ENCODE data around the gene CISD3. TPM values are rescaled to one million over a fixed set of nuclear protein-coding genes. Genes with fewer than 3 reads are reported as not detected.

CISD3 gene
- total and polyA plus RNA-seq, 3 experiments from 2014 or later = 58.2 to 73.4 (median 59.6) TPM

GRCh38 chr17:38697061-38697820 is 32.9 kb upstream of the CISD3 start:
- Mint-ChIP-seq H3K4me3 (no peak overlapping the region), H3K27me3 (peaks cover 0 to 1% of the 10 kb centered on the region in 2 donors), H3K9me3 (no peaks in the 10 kb centered on the region), H3K36me3 (peaks cover 0 to 5% (median 0%) of the 10 kb centered on the region in 3 donors), H3K4me1 (peaks cover 17 to 28% (median 26%) of the 10 kb centered on the region in 3 donors), H3K27ac (peak overlapping the region in 6 of 8 donors; percentile 6 to 86 (median 67))
- H3K36me3 ChIP-seq (ENCODE audit: insufficient read depth, low read length) = no peaks in the 10 kb centered on the region
- peaks cover 26% of the 10 kb centered on the region for H3K4me1 ChIP-seq (ENCODE audit: insufficient read depth, low read length)
- H3K27ac ChIP-seq (ENCODE audit: low read depth, low read length) = no peak overlapping the region
- ChIA-PET POLR2A (no interaction called here), CTCF (interaction anchor here (0.9 to 1.5 kb wide), 3 partner anchors 19 to 33 kb away, joined by 3 to 5 read pairs (median 4); partner anchors contain the start of gene CISD3)
- H3K9me3 ChIP-seq (ENCODE audit: low read length) = no peaks in the 10 kb centered on the region
- H3K27me3 ChIP-seq (ENCODE audit: insufficient read depth, low read length, poor library complexity, severe bottlenecking) = no peaks in the 10 kb centered on the region
- H3K4me3 ChIP-seq (ENCODE audit: low read length) = no peak overlapping the region
- peak in 1 of 5 donors; percentile 28 for DNase-seq

- no peaks in the 10 kb centered on the region for H3K9me3 Mint-ChIP-seq
- no peaks in the 10 kb centered on the region for H3K9me3 ChIP-seq (ENCODE audit: low read length)
- no peaks in the 10 kb centered on the region for H3K36me3 ChIP-seq (ENCODE audit: insufficient read depth, low read length)
- POLR2A ChIA-PET = no interaction called here
- H3K4me3 ChIP-seq (ENCODE audit: low read length) = no peak overlapping the region
- CTCF ChIA-PET = interaction anchor here (0.7 to 1.4 kb wide), 2 partner anchors 16 to 22 kb away, joined by 3 to 5 read pairs; no protein-coding TSS in a partner anchor
- no peak for DNase-seq
- no peaks in the 10 kb centered on the region for H3K27me3 ChIP-seq (ENCODE audit: insufficient read depth, low read length, poor library complexity, severe bottlenecking)
- peaks cover 0 to 14% (median 0%) of the 10 kb centered on the region in 3 donors for H3K36me3 Mint-ChIP-seq
- H3K4me1 Mint-ChIP-seq = peaks cover 25 to 36% (median 36%) of the 10 kb centered on the region in 3 donors
- peak overlapping the region in 2 of 8 donors; percentile 8 to 80 for H3K27ac Mint-ChIP-seq
- no peak overlapping the region for H3K27ac ChIP-seq (ENCODE audit: low read depth, low read length)
- H3K4me3 Mint-ChIP-seq = peak overlapping the region in 2 of 7 donors; percentile 18 to 54
- H3K4me1 ChIP-seq (ENCODE audit: insufficient read depth, low read length) = peaks cover 29% of the 10 kb centered on the region
- peaks cover 0 to 1% of the 10 kb centered on the region in 2 donors for H3K27me3 Mint-ChIP-seq
These were observed 31.4 kb upstream of the CISD3 start for GRCh38 chr17:38698760-38699159.

GRCh38 chr17:38701504-38702165 is 28.5 kb upstream of the CISD3 start:
- Histone ChIP-seq H3K27me3 (ENCODE audit: insufficient read depth, low read length, poor library complexity, severe bottlenecking) (no peaks in the 10 kb centered on the region), H3K27ac (ENCODE audit: low read depth, low read length) (peak overlapping the region; percentile 90), H3K4me3 (ENCODE audit: low read length) (peak overlapping the region; percentile 76), H3K4me1 (ENCODE audit: insufficient read depth, low read length) (peaks cover 34% of the 10 kb centered on the region), H3K9me3 (ENCODE audit: low read length) (no peaks in the 10 kb centered on the region), H3K36me3 (ENCODE audit: insufficient read depth, low read length) (no peaks in the 10 kb centered on the region)
- ChIA-PET CTCF (interaction anchor here (0.7 to 2.6 kb wide), 4 partner anchors 27 to 168 kb away, joined by 3 to 17 read pairs (median 4); partner anchors contain the start of genes CISD3 and LASP1), POLR2A (interaction anchor here (0.9 to 1.2 kb wide), 5 partner anchors 16 to 153 kb away, joined by 3 to 9 read pairs (median 5); no protein-coding TSS in a partner anchor)
- H3K4me3 Mint-ChIP-seq = peak overlapping the region; percentile 79 to 93 (median 86)
- peaks cover 31 to 44% (median 42%) of the 10 kb centered on the region in 3 donors for H3K4me1 Mint-ChIP-seq
- peaks cover 0 to 1% of the 10 kb centered on the region in 2 donors for H3K27me3 Mint-ChIP-seq
- peak overlapping the region; percentile 93 to 99 (median 97) for H3K27ac Mint-ChIP-seq
- DNase-seq = peak; percentile 47 to 77 (median 71)
- H3K36me3 Mint-ChIP-seq = peaks cover 0 to 32% (median 0%) of the 10 kb centered on the region in 3 donors
- H3K9me3 Mint-ChIP-seq = no peaks in the 10 kb centered on the region

GRCh38 chr17:38702166-38702915 is 27.8 kb upstream of the CISD3 start:
- ChIA-PET POLR2A (interaction anchor here (0.9 to 1.2 kb wide), 5 partner anchors 16 to 152 kb away, joined by 3 to 9 read pairs (median 5); no protein-coding TSS in a partner anchor), CTCF (interaction anchor here (0.7 to 2.6 kb wide), 3 partner anchors 28 to 168 kb away, joined by 3 to 17 read pairs (median 5); partner anchors contain the start of genes CISD3 and LASP1)
- Mint-ChIP-seq H3K4me3 (peak overlapping the region; percentile 92 to 99 (median 94)), H3K36me3 (peaks cover 0 to 37% (median 0%) of the 10 kb centered on the region in 3 donors), H3K27ac (peak overlapping the region; percentile 93 to 100 (median 98)), H3K4me1 (peaks cover 30 to 44% (median 40%) of the 10 kb centered on the region in 3 donors), H3K9me3 (no peaks in the 10 kb centered on the region), H3K27me3 (no peaks in the 10 kb centered on the region)
- peak overlapping the region; percentile 90 for H3K27ac ChIP-seq (ENCODE audit: low read depth, low read length)
- no peaks in the 10 kb centered on the region for H3K27me3 ChIP-seq (ENCODE audit: insufficient read depth, low read length, poor library complexity, severe bottlenecking)
- peaks cover 32% of the 10 kb centered on the region for H3K4me1 ChIP-seq (ENCODE audit: insufficient read depth, low read length)
- no peaks in the 10 kb centered on the region for H3K9me3 ChIP-seq (ENCODE audit: low read length)
- peak overlapping the region; percentile 93 for H3K4me3 ChIP-seq (ENCODE audit: low read length)
- DNase-seq = peak; percentile 76 to 86 (median 77)
- H3K36me3 ChIP-seq (ENCODE audit: insufficient read depth, low read length) = peaks cover 2% of the 10 kb centered on the region

- Histone ChIP-seq H3K27ac (ENCODE audit: low read depth, low read length) (peak overlapping the region; percentile 90), H3K27me3 (ENCODE audit: insufficient read depth, low read length, poor library complexity, severe bottlenecking) (no peaks in the 10 kb centered on the region), H3K9me3 (ENCODE audit: low read length) (no peaks in the 10 kb centered on the region), H3K36me3 (ENCODE audit: insufficient read depth, low read length) (peaks cover 10% of the 10 kb centered on the region), H3K4me3 (ENCODE audit: low read length) (peak overlapping the region; percentile 93), H3K4me1 (ENCODE audit: insufficient read depth, low read length) (peaks cover 36% of the 10 kb centered on the region)
- ChIA-PET POLR2A (no interaction called here), CTCF (interaction anchor here (2.6 kb wide), 1 partner anchor 32 kb away, joined by 17 read pairs; no protein-coding TSS in a partner anchor)
- peak overlapping the region; percentile 92 to 99 (median 94) for H3K4me3 Mint-ChIP-seq
- H3K27me3 Mint-ChIP-seq = no peaks in the 10 kb centered on the region
- H3K9me3 Mint-ChIP-seq = no peaks in the 10 kb centered on the region
- DNase-seq = peak in 1 of 5 donors; percentile 30
- peaks cover 36 to 49% (median 45%) of the 10 kb centered on the region in 3 donors for H3K4me1 Mint-ChIP-seq
- H3K36me3 Mint-ChIP-seq = peaks cover 0 to 45% (median 3%) of the 10 kb centered on the region in 3 donors
- peak overlapping the region; percentile 93 to 100 (median 96) for H3K27ac Mint-ChIP-seq
These were observed 27.0 kb upstream of the CISD3 start for GRCh38 chr17:38702916-38703741.

- H3K27ac ChIP-seq (ENCODE audit: low read depth, low read length) = peak overlapping the region; percentile 90
- ChIA-PET CTCF (interaction anchor here (0.8 to 3.7 kb wide), 4 partner anchors 25 to 146 kb away, joined by 4 to 26 read pairs (median 4); partner anchors contain the start of gene CISD3), POLR2A (interaction anchor here (0.6 to 3.6 kb wide), 7 partner anchors 12 to 95 kb away, joined by 3 to 56 read pairs (median 4); partner anchors contain the start of genes PIP4K2B and PSMB3)
- Mint-ChIP-seq H3K36me3 (peaks cover 0 to 49% (median 4%) of the 10 kb centered on the region in 3 donors), H3K4me1 (peaks cover 40 to 55% (median 49%) of the 10 kb centered on the region in 3 donors), H3K9me3 (no peaks in the 10 kb centered on the region), H3K27me3 (no peaks in the 10 kb centered on the region), H3K4me3 (peak overlapping the region; percentile 92 to 99 (median 94)), H3K27ac (peak overlapping the region; percentile 93 to 100 (median 96))
- peaks cover 13% of the 10 kb centered on the region for H3K36me3 ChIP-seq (ENCODE audit: insufficient read depth, low read length)
- peaks cover 42% of the 10 kb centered on the region for H3K4me1 ChIP-seq (ENCODE audit: insufficient read depth, low read length)
- H3K27me3 ChIP-seq (ENCODE audit: insufficient read depth, low read length, poor library complexity, severe bottlenecking) = no peaks in the 10 kb centered on the region
- H3K4me3 ChIP-seq (ENCODE audit: low read length) = peak overlapping the region; percentile 93
- peak; percentile 53 to 83 (median 66) for DNase-seq
- no peaks in the 10 kb centered on the region for H3K9me3 ChIP-seq (ENCODE audit: low read length)
These were observed 26.2 kb upstream of the CISD3 start for GRCh38 chr17:38703742-38704605.
